ENCODE data around the gene TEK. TPM values are rescaled to one million over a fixed set of nuclear protein-coding genes. Genes with fewer than 3 reads are reported as not detected.
A peak's percentile ranks its signal among the peaks of the same experiment; 100 is the strongest.

TEK gene
- total and polyA plus RNA-seq, 2 experiments from 2014 or later, result 1.9 to 9.4 TPM

GRCh38 chr9:27209034-27209433, 100.0 kb downstream of the TEK start:
- H3K36me3 ChIP-seq (ENCODE audit: insufficient read depth), result no peaks in the 10 kb centered on the region
- H3K79me2 ChIP-seq (replicated peaks; ENCODE audit: insufficient read depth), result no peaks in the 10 kb centered on the region
- ATAC-seq, result no peak
- H3K4me1 ChIP-seq (ENCODE audit: insufficient read depth), result no peaks in the 10 kb centered on the region
- H3K27ac Mint-ChIP-seq, result no peak overlapping the region
- TF ChIP-seq REST (IDR thresholded peaks at IDR 0.05; ENCODE audit: unreplicated experiment) (no peak), STAT1 (IDR thresholded peaks at IDR 0.05; ENCODE audit: unreplicated experiment) (no peak)
- no peak overlapping the region for H3K4me3 ChIP-seq
- no peaks in the 10 kb centered on the region for H4K20me1 ChIP-seq (replicated peaks; ENCODE audit: insufficient read depth)
- no peaks in the 10 kb centered on the region for H3F3A ChIP-seq (replicated peaks; ENCODE audit: low read depth)
- no peaks in the 10 kb centered on the region for H3K4me1 Mint-ChIP-seq
- no peaks in the 10 kb centered on the region for H3K9me3 Mint-ChIP-seq
- DNase-seq (ENCODE audit: low spot score), result no peak
- H3K9me2 ChIP-seq (ENCODE audit: insufficient read depth), result peaks cover 5% of the 10 kb centered on the region; the same call in 1 of the 2 replicates
- no peaks in the 10 kb centered on the region for H3K27me3 ChIP-seq (ENCODE audit: insufficient read depth)
- H3K36me3 Mint-ChIP-seq (ENCODE audit: low read depth), result no peaks in the 10 kb centered on the region
- H3K27ac ChIP-seq (ENCODE audit: low read depth), result no peak overlapping the region
- H3K4me2 ChIP-seq, result no peak overlapping the region
- no peak overlapping the region for H2AFZ ChIP-seq
- no peak overlapping the region for H3K4me3 Mint-ChIP-seq
- no peaks in the 10 kb centered on the region for H3K27me3 Mint-ChIP-seq (ENCODE audit: insufficient read depth, low read depth, poor library complexity)

- Mint-ChIP-seq H3K4me1 (no peaks in the 10 kb centered on the region), H3K27ac (peak overlapping the region; percentile 69), H3K9me3 (no peaks in the 10 kb centered on the region), H3K27me3 (ENCODE audit: insufficient read depth, low read depth, poor library complexity) (no peaks in the 10 kb centered on the region), H3K4me3 (no peak overlapping the region), H3K36me3 (ENCODE audit: low read depth) (no peaks in the 10 kb centered on the region)
- Histone ChIP-seq H3K4me3 (no peak overlapping the region), H3K9me2 (ENCODE audit: insufficient read depth) (peaks cover 5% of the 10 kb centered on the region; the same call in 1 of the 2 replicates), H3K27ac (ENCODE audit: low read depth) (no peak overlapping the region), H3K36me3 (ENCODE audit: insufficient read depth) (no peaks in the 10 kb centered on the region), H2AFZ (no peak overlapping the region), H3K79me2 (replicated peaks; ENCODE audit: insufficient read depth) (no peaks in the 10 kb centered on the region), H3K4me2 (no peak overlapping the region), H3K27me3 (ENCODE audit: insufficient read depth) (no peaks in the 10 kb centered on the region), H3K4me1 (ENCODE audit: insufficient read depth) (no peaks in the 10 kb centered on the region), H4K20me1 (replicated peaks; ENCODE audit: insufficient read depth) (no peaks in the 10 kb centered on the region), H3F3A (replicated peaks; ENCODE audit: low read depth) (no peaks in the 10 kb centered on the region)
- DNase-seq (ENCODE audit: low spot score) (no peak), ATAC-seq (no peak)
- no peak for TF ChIP-seq POLR2AphosphoS5 (IDR thresholded peaks at IDR 0.05; ENCODE audit: low read depth)
- no peak for TF ChIP-seq REST (IDR thresholded peaks at IDR 0.05; ENCODE audit: unreplicated experiment)
- TF ChIP-seq ETS1 (IDR thresholded peaks at IDR 0.05), result no peak
- TF ChIP-seq CTCF (conservative IDR thresholded peaks at IDR 0.05; ENCODE audit: low read depth in 2 of 2), result no peak
- TF ChIP-seq ZNF331 (CRISPR knock-in tag; IDR thresholded peaks at IDR 0.05; ENCODE audit: low read depth), result no peak
Observed at GRCh38 chr9:27210588-27210987, 101.6 kb downstream of the TEK start.

Data from GM23338 (cell line).